ENCODE measurements around the gene EXD2.

- TF ChIP-seq GATA3 (IDR thresholded peaks at IDR 0.05; ENCODE audit: low read depth, low read length), result no peak
- TF ChIP-seq GATA2 (IDR thresholded peaks at IDR 0.05; ENCODE audit: low read depth, low read length), result no peak
These were observed 100.1 kb downstream of the EXD2 start for GRCh38 chr14:69291396-69291795.
